Measurements from ENCODE around the gene PEF1. TPM values are rescaled to one million over a fixed set of nuclear protein-coding genes. Genes with fewer than 3 reads are reported as not detected.
A peak's percentile ranks its signal among the peaks of the same experiment; 100 is the strongest.

The PEF1 gene
- total and polyA plus RNA-seq, 2 donors (not counting 3 experiments of a cell fraction or from before 2014, with no cell fraction given): 73.3 to 161 TPM

DNA sequence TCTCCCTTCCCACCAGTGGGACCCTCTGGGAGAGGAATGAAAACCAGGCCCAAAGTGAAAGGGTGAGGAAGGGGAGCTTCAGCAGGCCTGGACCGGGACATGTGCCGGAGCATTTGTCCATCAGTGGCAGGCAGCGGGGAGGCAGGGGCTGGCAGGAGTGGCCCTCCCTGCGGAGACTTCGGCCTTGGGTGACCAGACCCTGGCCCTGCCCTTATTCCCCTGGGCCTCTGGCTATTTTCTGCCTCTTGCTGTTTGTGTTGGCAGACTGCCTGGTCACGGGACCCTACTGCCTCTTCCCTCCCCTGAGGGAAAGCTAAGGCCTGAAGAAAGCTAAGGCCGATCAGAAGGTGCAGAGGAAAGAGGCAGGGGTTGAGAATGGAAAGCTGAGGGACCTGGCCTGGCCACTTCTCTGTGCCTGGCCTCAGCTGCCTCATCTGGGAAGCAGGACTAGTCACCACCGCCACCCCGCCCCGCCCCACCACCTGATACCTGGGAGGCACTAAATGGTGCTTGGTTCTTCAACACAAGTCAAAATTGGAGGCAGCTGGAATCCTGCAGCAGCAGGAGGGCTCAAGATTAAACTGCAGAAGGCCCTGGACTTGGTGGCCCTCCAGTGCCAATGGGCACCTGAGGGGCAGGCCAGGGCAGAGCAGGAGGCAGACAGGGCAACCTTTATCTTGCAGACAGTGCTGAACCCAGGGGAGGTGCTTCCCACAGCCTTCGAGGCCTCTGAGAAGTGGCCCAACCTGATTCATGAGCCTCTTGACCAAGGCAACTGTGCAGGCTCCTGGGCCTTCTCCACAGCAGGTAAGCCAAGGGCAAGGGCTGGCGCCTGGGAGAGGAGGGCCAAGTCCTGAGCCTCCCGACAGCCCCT is 60.4 kb downstream of the PEF1 start:
- Histone ChIP-seq H2AFZ (ENCODE audit: low read depth, low read length) (no peak overlapping the region), H3K4me2 (ENCODE audit: insufficient read depth, low read length) (peak overlapping the region; percentile 26), H3K79me2 (ENCODE audit: control insufficient read depth, insufficient read depth, low read length) (peaks cover 47% of the 10 kb centered on the region), H3K36me3 (ENCODE audit: control insufficient read depth in 2 of 2, extremely low read depth in 1 of 2, insufficient read depth in 2 of 2, low read length in 2 of 2) (peaks cover 14 to 29% of the 10 kb centered on the region in 2 experiments), H4K20me1 (replicated peaks; ENCODE audit: control insufficient read depth, extremely low read depth, insufficient read depth, low read length) (no peaks in the 10 kb centered on the region), H3K4me3 (replicated peaks in 1 of 3; ENCODE audit: insufficient read depth in 1 of 3, low read depth in 1 of 3, low read length in 3 of 3) (no peak overlapping the region), H3K4me1 (ENCODE audit: control insufficient read depth, extremely low read depth, insufficient read depth, low read length) (peaks cover 69% of the 10 kb centered on the region), H3K27me3 (ENCODE audit: control insufficient read depth in 2 of 2, insufficient read depth in 2 of 2, low read length in 2 of 2) (no peaks in the 10 kb centered on the region), H3K9me3 (replicated peaks; ENCODE audit: control insufficient read depth, insufficient read depth, low read length) (no peaks in the 10 kb centered on the region), H3K9me1 (replicated peaks; ENCODE audit: control insufficient read depth, extremely low read depth, insufficient read depth, low read length) (no peaks in the 10 kb centered on the region), H3K27ac (ENCODE audit: insufficient read depth, low read depth, low read length) (peak overlapping the region; percentile 56), H3K9ac (replicated peaks; ENCODE audit: extremely low read depth, insufficient read depth, low read length) (peak overlapping the region; percentile 49)
- FAIRE-seq (peak; percentile 96), DNase-seq (ENCODE audit: low read depth, low spot score) (peak; percentile 86)
- POLR2A ChIA-PET: interaction anchor here (1.1 kb wide), 1 partner anchor 12 kb away, joined by 4 read pairs; no protein-coding TSS in a partner anchor
- CTCF ChIA-PET: interaction anchor here (0.8 to 2.1 kb wide), 11 partner anchors 9 to 205 kb away, joined by 3 to 7 read pairs (median 4); partner anchors contain the start of gene PEF1
- BruUV-seq (replicated peaks): no TSS peak
- intact Hi-C loops (cut with micrococcal nuclease) (loop anchor here (5.0 to 10.0 kb wide), 2 partner anchors 351 to 478 kb away; partner anchors contain the start of gene PTP4A2), dilution Hi-C loops (cut with MboI; ENCODE audit: extremely low pct_ligation_motif_present, low sequenced_read_pairs) (no loop called here)
- TF ChIP-seq EZH2 (IDR thresholded peaks at IDR 0.05; ENCODE audit: borderline replicate concordance, low read depth, low read length, severe bottlenecking) (no peak), GATA2 (IDR thresholded peaks at IDR 0.05; ENCODE audit: insufficient read depth, insufficient read length, low read depth, low read length) (no peak), MYC (IDR thresholded peaks at IDR 0.05; ENCODE audit: low read depth, low read length) (no peak), POLR2A (IDR thresholded peaks at IDR 0.05; ENCODE audit: low read depth, low read length) (peak; percentile 58), FOS (IDR thresholded peaks at IDR 0.05; ENCODE audit: borderline replicate concordance, insufficient read depth, low read length) (no peak), POLR2AphosphoS5 (IDR thresholded peaks at IDR 0.05; ENCODE audit: insufficient read depth, low read depth, low read length) (peak; percentile 70), JUN (IDR thresholded peaks at IDR 0.05; ENCODE audit: borderline replicate concordance, insufficient read depth, insufficient read length, low read depth) (no peak)
